ENCODE measurements around the gene OR5J2.

- no peak for TF ChIP-seq GATA3 (IDR thresholded peaks at IDR 0.05; ENCODE audit: low read depth, low read length)
- TF ChIP-seq GATA2 (IDR thresholded peaks at IDR 0.05; ENCODE audit: low read depth, low read length) = no peak
Measured at GRCh38 chr11:56214537-56214936, 38.1 kb downstream of the OR5J2 start.
